ENCODE results near the gene PLAAT1. TPM values are rescaled to one million over a fixed set of nuclear protein-coding genes. Genes with fewer than 3 reads are reported as not detected.

PLAAT1 gene
- total RNA-seq, 1 experiment from 2014 or later = not detected

DNA sequence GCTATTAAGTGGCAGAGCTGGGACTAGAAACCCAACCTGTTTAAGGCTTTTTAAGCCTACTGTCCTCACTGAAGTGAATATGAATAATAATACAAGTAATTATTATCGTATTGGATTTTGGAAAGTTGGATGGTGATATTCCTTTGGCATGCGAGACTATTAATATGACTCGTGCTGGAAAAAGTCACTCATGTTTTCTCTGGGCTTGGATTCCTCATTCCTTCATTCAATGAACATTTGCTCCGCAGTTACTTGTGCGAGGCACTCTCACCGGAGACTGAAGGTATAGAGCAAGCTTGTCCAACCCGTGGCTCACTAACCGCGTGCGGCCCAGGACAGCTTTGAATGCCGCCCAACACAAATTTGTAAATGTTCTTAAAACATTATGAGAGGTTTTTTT is 694 bp downstream of the PLAAT1 start:
- Histone ChIP-seq H4K20me1 (ENCODE audit: insufficient read depth) (no peaks in the 10 kb centered on the region), H3K9ac (ENCODE audit: low read length) (no peak overlapping the region), H3K27me3 (ENCODE audit: insufficient read depth, low read length) (0 out of 2 replicates have a peak, but pooled peaks cover 4% of the 10 kb centered on the region), H3K27ac (ENCODE audit: low read depth, low read length) (no peak overlapping the region), H2AFZ (ENCODE audit: low read depth, low read length, poor library complexity, severe bottlenecking) (no peak overlapping the region), H3K4me2 (ENCODE audit: low read length) (no peak overlapping the region), H3K4me3 (replicated peaks in 1 of 2; ENCODE audit: low read depth in 1 of 2, low read length in 2 of 2) (no peak overlapping the region), H3K79me2 (ENCODE audit: insufficient read depth, low read length) (no peaks in the 10 kb centered on the region), H3K4me1 (ENCODE audit: control insufficient read depth in 1 of 2, insufficient read depth in 2 of 2, low read length in 2 of 2) (no peaks in the 10 kb centered on the region), H3K9me2 (ENCODE audit: insufficient read depth) (no peaks in the 10 kb centered on the region), H3K36me3 (ENCODE audit: control insufficient read depth in 1 of 2, insufficient read depth in 2 of 2, low read length in 2 of 2) (no peaks in the 10 kb centered on the region), H3K9me3 (ENCODE audit: control insufficient read depth in 1 of 2, insufficient read depth in 1 of 2, low read depth in 1 of 2, low read length in 2 of 2) (no peaks in the 10 kb centered on the region)
- no peak for TF ChIP-seq MAX (IDR thresholded peaks at IDR 0.05)
- TF ChIP-seq CBX3 (IDR thresholded peaks at IDR 0.05; ENCODE audit: low read depth) = no peak
- no peak for TF ChIP-seq EZH2phosphoT487 (IDR thresholded peaks at IDR 0.05; ENCODE audit: borderline replicate concordance)
- no peak for TF ChIP-seq SP1 (IDR thresholded peaks at IDR 0.05; ENCODE audit: low read depth)
- no peak for TF ChIP-seq ELF1 (IDR thresholded peaks at IDR 0.05; ENCODE audit: borderline replicate concordance, low read depth)
- TF ChIP-seq, protein P1, sequence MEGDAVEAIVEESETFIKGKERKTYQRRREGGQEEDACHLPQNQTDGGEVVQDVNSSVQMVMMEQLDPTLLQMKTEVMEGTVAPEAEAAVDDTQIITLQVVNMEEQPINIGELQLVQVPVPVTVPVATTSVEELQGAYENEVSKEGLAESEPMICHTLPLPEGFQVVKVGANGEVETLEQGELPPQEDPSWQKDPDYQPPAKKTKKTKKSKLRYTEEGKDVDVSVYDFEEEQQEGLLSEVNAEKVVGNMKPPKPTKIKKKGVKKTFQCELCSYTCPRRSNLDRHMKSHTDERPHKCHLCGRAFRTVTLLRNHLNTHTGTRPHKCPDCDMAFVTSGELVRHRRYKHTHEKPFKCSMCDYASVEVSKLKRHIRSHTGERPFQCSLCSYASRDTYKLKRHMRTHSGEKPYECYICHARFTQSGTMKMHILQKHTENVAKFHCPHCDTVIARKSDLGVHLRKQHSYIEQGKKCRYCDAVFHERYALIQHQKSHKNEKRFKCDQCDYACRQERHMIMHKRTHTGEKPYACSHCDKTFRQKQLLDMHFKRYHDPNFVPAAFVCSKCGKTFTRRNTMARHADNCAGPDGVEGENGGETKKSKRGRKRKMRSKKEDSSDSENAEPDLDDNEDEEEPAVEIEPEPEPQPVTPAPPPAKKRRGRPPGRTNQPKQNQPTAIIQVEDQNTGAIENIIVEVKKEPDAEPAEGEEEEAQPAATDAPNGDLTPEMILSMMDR (IDR thresholded peaks at IDR 0.05 in 2 of 3, conservative IDR thresholded peaks at IDR 0.05 in 1 of 3; ENCODE audit: borderline replicate concordance in 1 of 3, insufficient read depth in 1 of 3, low read depth in 2 of 3, low read length in 2 of 3) = no peak
- TF ChIP-seq ZNF274 (IDR thresholded peaks at IDR 0.05; ENCODE audit: low read depth, low read length) = no peak
- no peak for TF ChIP-seq POLR2AphosphoS5 (IDR thresholded peaks at IDR 0.05; ENCODE audit: low read depth, low read length)
- TF ChIP-seq JUND (IDR thresholded peaks at IDR 0.05) = no peak
- no peak for TF ChIP-seq ZFX (IDR thresholded peaks at IDR 0.05)
- TF ChIP-seq POLR2A (IDR thresholded peaks at IDR 0.05; ENCODE audit: borderline replicate concordance, extremely low read depth, insufficient read depth, insufficient read length) = no peak
- ChIA-PET POLR2A (no interaction called here), RAD21 (ENCODE audit: low non-redundant PET in 1 of 2, low total read pairs in 2 of 2, uncharacterized antibody in 2 of 2, unreplicated experiment in 2 of 2) (no interaction called here), CTCF (no interaction called here)
- intact Hi-C loops (cut with micrococcal nuclease) = no loop called here
- DNase-seq (ENCODE audit: low read depth, low spot score) (no peak), ATAC-seq (no peak)
- BruUV-seq (replicated peaks) = no TSS peak
